DND-41 (cell line): ENCODE data around the gene TDRD12.

Experiments used
- ATAC-seq: fragments of 200-7000 bp; cut with Tn5 transposase; 3 replicates; pipeline ENCODE4 v1.9.1; 2021; ENCODE audit warnings: low read depth; ENCODE audit not compliant: insufficient read depth
- DNase-seq: peaks from one replicate; pipeline ENCODE4 v3.0.0-alpha.2; 2020
- H2AFZ ChIP-seq: 2 replicates; pipeline ENCODE4 v1.6.0; 2012; ENCODE audit warnings: low read depth, low read length
- H3K27ac ChIP-seq: 2 replicates; pipeline ENCODE4 v1.5.1; 2012; ENCODE audit warnings: low read length, inconsistent platforms
- H3K27me3 ChIP-seq: fragments of 200-600 bp; sonication (generic); 2 replicates; pipeline ENCODE4 v1.6.0; 2012; ENCODE audit warnings: low read length, mild to moderate bottlenecking, inconsistent platforms; ENCODE audit not compliant: insufficient read depth, poor library complexity
- H3K36me3 ChIP-seq: 2 replicates; pipeline ENCODE4 v1.5.1; 2012; ENCODE audit warnings: low read length, inconsistent platforms; ENCODE audit not compliant: insufficient read depth
- H3K4me1 ChIP-seq: 2 replicates; pipeline ENCODE4 v1.5.1; 2012; ENCODE audit warnings: mild to moderate bottlenecking, low read length; ENCODE audit not compliant: insufficient read depth
- H3K4me2 ChIP-seq: 2 replicates; pipeline ENCODE4 v1.6.0; 2012; ENCODE audit warnings: mild to moderate bottlenecking, moderate library complexity, low read length, inconsistent platforms; ENCODE audit not compliant: insufficient read depth
- H3K4me3 ChIP-seq, 2 experiments: fragments of 200-600 bp in 1 of 2; shearing (Covaris generic) in 1 of 2; 2 replicates each; pipeline ENCODE4 v1.5.1; 2012 to 2016; ENCODE audit warnings: inconsistent platforms in 2 of 2, low read length in 2 of 2, mild to moderate bottlenecking in 2 of 2, low read depth in 1 of 2, moderate library complexity in 1 of 2
- H3K79me2 ChIP-seq: 2 replicates; pipeline ENCODE4 v1.6.0; 2012; ENCODE audit warnings: low read length, inconsistent platforms; ENCODE audit not compliant: insufficient read depth
- H3K9ac ChIP-seq: 2 replicates; pipeline ENCODE4 v1.6.0; 2012; ENCODE audit warnings: low read depth, mild to moderate bottlenecking, inconsistent platforms, low read length, moderate library complexity
- H3K9me3 ChIP-seq: 2 replicates; pipeline ENCODE4 v1.5.1; 2012; ENCODE audit warnings: low read length, moderate library complexity, mild to moderate bottlenecking, inconsistent platforms; ENCODE audit not compliant: insufficient read depth, severe bottlenecking
- H4K20me1 ChIP-seq: 2 replicates; pipeline ENCODE4 v1.6.0; 2012; ENCODE audit warnings: low read length; ENCODE audit not compliant: insufficient read depth
- EZH2 ChIP-seq: IDR thresholded peaks from 3 replicates; pipeline ENCODE4 v1.6.1; 2012; ENCODE audit warnings: borderline replicate concordance, low read depth, mild to moderate bottlenecking, moderate library complexity, low read length, inconsistent platforms; ENCODE audit not compliant: severe bottlenecking
- TF ChIP-seq, protein P1 (sequence below): IDR thresholded peaks from 2 replicates; pipeline ENCODE4 v1.5.1; 2012; ENCODE audit warnings: borderline replicate concordance, low read length, moderate library complexity, mild to moderate bottlenecking; ENCODE audit not compliant: poor library complexity, severe bottlenecking; ENCODE audit errors: extremely low read depth

Gene TDRD12

DNA sequence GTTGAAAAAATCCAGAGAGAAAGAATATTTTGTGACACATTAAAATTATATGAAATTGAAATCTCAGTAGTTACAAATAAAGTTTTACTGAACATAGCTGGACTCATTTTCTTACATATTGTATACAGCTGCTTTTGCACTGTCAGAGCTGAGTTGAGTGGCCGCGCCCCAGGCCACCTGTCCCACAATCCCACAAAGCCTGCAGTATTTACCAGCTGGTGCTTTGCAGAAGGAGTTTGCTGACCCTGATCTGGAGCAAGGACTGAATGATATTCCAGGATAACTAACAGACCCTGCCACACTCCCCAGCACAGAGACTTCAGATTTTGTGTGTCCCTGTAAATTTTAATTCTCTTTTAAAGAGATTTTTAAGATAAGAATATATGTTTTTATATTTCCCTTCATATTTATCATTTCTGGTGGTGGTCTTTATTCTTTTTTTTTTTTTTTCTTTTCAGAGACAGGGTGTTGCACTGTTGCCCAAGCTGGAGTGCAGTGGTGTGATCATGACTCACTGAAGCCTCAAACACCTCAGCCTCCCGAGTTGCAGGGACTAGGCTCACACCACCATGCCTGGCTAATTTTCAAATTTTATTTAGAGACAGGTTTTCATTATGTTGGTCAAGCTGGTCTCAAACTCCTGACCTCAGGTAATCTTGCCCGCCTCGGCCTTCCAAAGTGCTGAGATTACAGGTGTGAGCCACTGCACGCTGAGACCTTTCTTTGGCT is 48.5 kb downstream of the TDRD12 start:
- DNase-seq (no peak), ATAC-seq (no peak)
- no peaks in the 10 kb centered on the region for H3K9me3 ChIP-seq
- no peak overlapping the region for H2AFZ ChIP-seq
- H3K9ac ChIP-seq, result no peak overlapping the region
- H3K36me3 ChIP-seq, result no peaks in the 10 kb centered on the region
- H3K4me3 ChIP-seq, result no peak overlapping the region
- H3K4me1 ChIP-seq, result no peaks in the 10 kb centered on the region
- no peaks in the 10 kb centered on the region for H3K79me2 ChIP-seq
- no peak overlapping the region for H3K4me2 ChIP-seq
- no peaks in the 10 kb centered on the region for H3K27me3 ChIP-seq
- no peak for TF ChIP-seq EZH2
- TF ChIP-seq, protein P1, sequence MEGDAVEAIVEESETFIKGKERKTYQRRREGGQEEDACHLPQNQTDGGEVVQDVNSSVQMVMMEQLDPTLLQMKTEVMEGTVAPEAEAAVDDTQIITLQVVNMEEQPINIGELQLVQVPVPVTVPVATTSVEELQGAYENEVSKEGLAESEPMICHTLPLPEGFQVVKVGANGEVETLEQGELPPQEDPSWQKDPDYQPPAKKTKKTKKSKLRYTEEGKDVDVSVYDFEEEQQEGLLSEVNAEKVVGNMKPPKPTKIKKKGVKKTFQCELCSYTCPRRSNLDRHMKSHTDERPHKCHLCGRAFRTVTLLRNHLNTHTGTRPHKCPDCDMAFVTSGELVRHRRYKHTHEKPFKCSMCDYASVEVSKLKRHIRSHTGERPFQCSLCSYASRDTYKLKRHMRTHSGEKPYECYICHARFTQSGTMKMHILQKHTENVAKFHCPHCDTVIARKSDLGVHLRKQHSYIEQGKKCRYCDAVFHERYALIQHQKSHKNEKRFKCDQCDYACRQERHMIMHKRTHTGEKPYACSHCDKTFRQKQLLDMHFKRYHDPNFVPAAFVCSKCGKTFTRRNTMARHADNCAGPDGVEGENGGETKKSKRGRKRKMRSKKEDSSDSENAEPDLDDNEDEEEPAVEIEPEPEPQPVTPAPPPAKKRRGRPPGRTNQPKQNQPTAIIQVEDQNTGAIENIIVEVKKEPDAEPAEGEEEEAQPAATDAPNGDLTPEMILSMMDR, result no peak
- H3K27ac ChIP-seq, result no peak overlapping the region
- H4K20me1 ChIP-seq, result no peaks in the 10 kb centered on the region

DNA sequence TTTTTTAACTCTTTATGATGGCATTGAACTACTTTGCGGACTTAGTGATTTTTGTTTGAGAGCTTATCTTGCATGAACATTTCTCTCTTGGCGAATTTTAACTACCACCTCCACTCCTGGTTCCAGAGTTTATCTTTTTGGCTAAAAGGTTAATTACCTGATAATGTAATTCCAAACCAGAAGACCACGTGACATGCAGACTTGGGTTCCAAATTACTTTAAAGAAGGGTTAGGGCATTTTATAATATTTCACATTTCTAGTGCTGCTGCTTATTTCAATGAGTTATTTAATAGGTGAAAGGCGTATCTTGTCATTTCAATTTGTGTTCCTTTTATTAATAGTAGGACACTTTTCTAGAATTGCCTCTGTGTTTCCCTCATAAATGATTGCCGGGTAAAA is 52.0 kb downstream of the TDRD12 start:
- Histone ChIP-seq H3K79me2 (no peaks in the 10 kb centered on the region), H3K4me1 (no peaks in the 10 kb centered on the region), H3K27me3 (peaks cover 2% of the 10 kb centered on the region), H3K9me3 (no peaks in the 10 kb centered on the region), H2AFZ (no peak overlapping the region), H3K27ac (no peak overlapping the region), H4K20me1 (no peaks in the 10 kb centered on the region), H3K4me3 (no peak overlapping the region), H3K4me2 (no peak overlapping the region), H3K36me3 (no peaks in the 10 kb centered on the region), H3K9ac (no peak overlapping the region)
- no peak for TF ChIP-seq EZH2
- TF ChIP-seq, protein P1, result no peak
- ATAC-seq (no peak), DNase-seq (no peak)

- no peaks in the 10 kb centered on the region for H3K79me2 ChIP-seq
- no peaks in the 10 kb centered on the region for H3K4me1 ChIP-seq
- H3K36me3 ChIP-seq, result no peaks in the 10 kb centered on the region
- no peak overlapping the region for H3K4me2 ChIP-seq
- H3K9me3 ChIP-seq, result no peaks in the 10 kb centered on the region
- H3K4me3 ChIP-seq, result no peak overlapping the region
- no peak for ATAC-seq
- no peak overlapping the region for H3K27ac ChIP-seq
- H2AFZ ChIP-seq, result no peak overlapping the region
- no peak overlapping the region for H3K9ac ChIP-seq
- H4K20me1 ChIP-seq, result no peaks in the 10 kb centered on the region
- TF ChIP-seq, protein P1, result no peak
- TF ChIP-seq EZH2, result no peak
- DNase-seq, result no peak
- peaks cover 2% of the 10 kb centered on the region for H3K27me3 ChIP-seq
These were observed 53.6 kb downstream of the TDRD12 start for GRCh38 chr19:32773126-32773525.

DNA sequence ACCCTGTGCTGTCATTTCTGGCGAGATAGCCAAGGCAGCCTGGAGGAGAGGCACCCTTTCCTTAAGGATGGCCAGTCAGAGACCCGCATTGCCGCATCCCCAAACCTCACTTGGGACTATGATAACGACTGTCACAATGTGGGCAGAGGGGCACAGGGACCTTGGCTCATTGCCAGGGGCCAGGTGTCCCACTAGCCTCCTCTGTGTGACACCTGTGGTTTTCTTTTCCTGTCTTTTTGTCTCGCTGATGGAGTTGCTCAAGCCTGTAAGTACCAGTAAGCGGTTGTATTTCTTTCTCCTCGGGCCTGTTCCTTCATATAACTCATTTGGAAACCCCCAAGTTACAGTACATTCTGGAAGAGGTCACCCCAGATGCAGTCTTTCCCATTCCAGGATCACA is 59.5 kb downstream of the TDRD12 start:
- Histone ChIP-seq H3K9ac (no peak overlapping the region), H3K27ac (no peak overlapping the region), H2AFZ (no peak overlapping the region), H3K36me3 (no peaks in the 10 kb centered on the region), H3K79me2 (no peaks in the 10 kb centered on the region), H3K9me3 (peaks cover 6% of the 10 kb centered on the region), H4K20me1 (no peaks in the 10 kb centered on the region), H3K27me3 (peaks cover 2% of the 10 kb centered on the region), H3K4me2 (no peak overlapping the region), H3K4me3 (no peak overlapping the region), H3K4me1 (no peaks in the 10 kb centered on the region)
- no peak for ATAC-seq
- TF ChIP-seq, protein P1, result no peak
- no peak for TF ChIP-seq EZH2
- no peak for DNase-seq
